Endothelial cell of umbilical vein (primary cell): ENCODE data around the gene GARIN5A. TPM values are rescaled to one million over a fixed set of nuclear protein-coding genes. Genes with fewer than 3 reads are reported as not detected.

Experiments used
- BruUV-seq: library from RNA; stranded (reverse); fragments of 400-500 nt; replicated peaks from 2 replicates; lab custom pipeline; 2021; lab: Mats Ljungman, UMichigan
- CTCF ChIA-PET: fragments of 300-600, 350-600 bp; sonication (Branson Sonifier 250); formaldehyde crosslinking; loops from one replicate; lab custom pipeline; 2021; ENCODE audit warnings: antibody characterized with exemption, inconsistent platforms; lab: Charles Lee
- POLR2A ChIA-PET: fragments of 300-600, 350-600 bp; sonication (Branson Sonifier 250); formaldehyde crosslinking; loops from one replicate; lab custom pipeline; 2021; ENCODE audit warnings: antibody characterized with exemption, inconsistent platforms; lab: Charles Lee
- DNase-seq: peaks from one replicate; pipeline ENCODE4 v3.0.0-alpha.2; 2011; ENCODE audit warnings: low read depth, low spot score
- FAIRE-seq: peaks from 2 replicates; lab custom pipeline; 2011; peaks lifted over from hg19 to GRCh38; lab: Jason Lieb, UNC
- H2AFZ ChIP-seq: 2 replicates; pipeline ENCODE4 v1.6.0; 2012; ENCODE audit warnings: low read depth, low read length, control low read depth, inconsistent platforms
- H3K27ac ChIP-seq: 2 replicates; pipeline ENCODE4 v1.5.1; 2011; ENCODE audit warnings: low read depth, mild to moderate bottlenecking, control low read depth, low read length, moderate library complexity; ENCODE audit not compliant: insufficient read depth
- H3K27me3 ChIP-seq, 2 experiments: 2 replicates each; pipeline versions ENCODE4 v1.6.0 to v1.6.1; 2011; ENCODE audit warnings: low read length in 2 of 2, mixed read lengths in 1 of 2; ENCODE audit not compliant: control insufficient read depth in 2 of 2, insufficient read depth in 2 of 2
- H3K36me3 ChIP-seq, 2 experiments: 2 replicates in 1 of 2; 3 replicates in 1 of 2; pipeline ENCODE4 v1.5.1; 2011; ENCODE audit warnings: low read length in 2 of 2, mild to moderate bottlenecking in 1 of 2, moderate library complexity in 1 of 2; ENCODE audit not compliant: control insufficient read depth in 2 of 2, insufficient read depth in 2 of 2; ENCODE audit errors: extremely low read depth in 1 of 2
- H3K4me1 ChIP-seq: 3 replicates; pipeline ENCODE4 v1.5.1; 2011; ENCODE audit warnings: mild to moderate bottlenecking, low read length; ENCODE audit not compliant: control insufficient read depth, insufficient read depth; ENCODE audit errors: extremely low read depth
- H3K4me2 ChIP-seq: 2 replicates; pipeline ENCODE4 v1.6.1; 2011; ENCODE audit warnings: low read length, control low read depth, mixed read lengths; ENCODE audit not compliant: insufficient read depth
- H3K4me3 ChIP-seq, 3 experiments: fragments of 200-600 bp in 1 of 3; sonication (generic), shearing (Covaris generic) in 1 of 3; replicated peaks in 1 of 3; 2 replicates each; pipeline ENCODE4 v1.5.1; 2011 to 2016; ENCODE audit warnings: control low read depth in 3 of 3, low read length in 3 of 3, mild to moderate bottlenecking in 2 of 3, inconsistent platforms in 1 of 3, low read depth in 1 of 3, moderate library complexity in 1 of 3; ENCODE audit not compliant: insufficient read depth in 1 of 3
- H3K79me2 ChIP-seq: 2 replicates; pipeline ENCODE4 v1.6.0; 2012; ENCODE audit warnings: low read length, inconsistent platforms; ENCODE audit not compliant: control insufficient read depth, insufficient read depth
- H3K9ac ChIP-seq: replicated peaks from 2 replicates; pipeline ENCODE3; 2011; ENCODE audit warnings: low read length, control low read depth; ENCODE audit not compliant: insufficient read depth; ENCODE audit errors: extremely low read depth
- H3K9me1 ChIP-seq: replicated peaks from 3 replicates; pipeline ENCODE4 v1.6.0; 2011; ENCODE audit warnings: mild to moderate bottlenecking, low read length; ENCODE audit not compliant: control insufficient read depth, insufficient read depth; ENCODE audit errors: extremely low read depth
- H3K9me3 ChIP-seq: replicated peaks from 2 replicates; pipeline ENCODE4 v1.5.1; 2012; ENCODE audit warnings: low read length, inconsistent platforms; ENCODE audit not compliant: control insufficient read depth, insufficient read depth
- H4K20me1 ChIP-seq: replicated peaks from 2 replicates; pipeline ENCODE3; 2011; ENCODE audit warnings: mild to moderate bottlenecking, low read length; ENCODE audit not compliant: control insufficient read depth, insufficient read depth; ENCODE audit errors: extremely low read depth
- CTCF ChIP-seq, 2 donors: IDR thresholded peaks; 1 replicate in 1 of 2; 2 replicates in 1 of 2; pipeline ENCODE4 v1.5.1; 2011; ENCODE audit warnings: low read length in 2 of 2, mild to moderate bottlenecking in 2 of 2, moderate library complexity in 2 of 2, control low read depth in 1 of 2, inconsistent platforms in 1 of 2, low read depth in 1 of 2; ENCODE audit not compliant: insufficient read depth in 1 of 2; ENCODE audit errors: extremely low read depth in 1 of 2
- EZH2 ChIP-seq: IDR thresholded peaks from 2 replicates; pipeline ENCODE4 v1.6.1; 2012; ENCODE audit warnings: borderline replicate concordance, low read depth, mild to moderate bottlenecking, moderate library complexity, low read length, inconsistent platforms; ENCODE audit not compliant: severe bottlenecking
- FOS ChIP-seq: IDR thresholded peaks from 2 replicates; pipeline ENCODE4 v1.6.1; 2011; ENCODE audit warnings: mild to moderate bottlenecking, low read length, moderate library complexity, borderline replicate concordance; ENCODE audit not compliant: insufficient read depth
- JUN ChIP-seq: IDR thresholded peaks from 2 replicates; pipeline ENCODE4 v1.6.1; 2011; ENCODE audit warnings: borderline replicate concordance, low read depth; ENCODE audit not compliant: insufficient read length, insufficient read depth
- MAX ChIP-seq: IDR thresholded peaks from 2 replicates; pipeline ENCODE4 v1.6.1; 2011; ENCODE audit not compliant: insufficient read depth, insufficient read length
- MYC ChIP-seq: IDR thresholded peaks from one replicate; pipeline ENCODE4 v1.6.1; 2011; ENCODE audit warnings: mild to moderate bottlenecking, low read depth, low read length
- POLR2A ChIP-seq: IDR thresholded peaks from 2 replicates; pipeline ENCODE4 v1.6.1; 2012; ENCODE audit warnings: low read depth, mild to moderate bottlenecking, control low read depth, low read length
- POLR2AphosphoS5 ChIP-seq: IDR thresholded peaks from 2 replicates; pipeline ENCODE4 v1.6.1; 2012; ENCODE audit warnings: low read depth, mild to moderate bottlenecking, control low read depth, low read length, moderate library complexity; ENCODE audit not compliant: insufficient read depth
- dilution Hi-C: fragments of 300-500 bp; cut with MboI; formaldehyde crosslinking; loops from one replicate; pipeline ENCODE4 v1.15.0; 2019; ENCODE audit warnings: low sequenced_read_pairs; ENCODE audit not compliant: extremely low pct_ligation_motif_present
- intact Hi-C: fragments of 100-400 bp; cut with micrococcal nuclease; formaldehyde crosslinking; loops from one replicate; pipeline ENCODE4 v1.10.0; 2022
- polyA plus RNA-seq, 4 experiments: library from polyadenylated mRNA; depleted of rRNA in 3 of 4; stranded (reverse) in 3 of 4; unstranded in 1 of 4; fragments of >200 nt; gene quantifications; 2 replicates each; pipeline versions ENCODE4 v1.2.1 to v1.2.3, GENCODE V29; 2011 to 2012; ENCODE audit warnings: missing spikeins in 1 of 4
- total RNA-seq: library from RNA; stranded (reverse); gene quantifications from 2 replicates; pipeline ENCODE4 v1.2.3, GENCODE V29; 2021

The GARIN5A gene
- total and polyA plus RNA-seq, 2 donors (not counting 3 experiments of a cell fraction or from before 2014, with no cell fraction given): 0.44 to 0.76 TPM

- no TSS peak for BruUV-seq
- no peak within 1 kb of the TSS for H2AFZ ChIP-seq
- POLR2A ChIA-PET: no interaction called here
- H3K9me1 ChIP-seq: no peaks in the 10 kb centered on the region
- no peak within 1 kb of the TSS for H3K4me2 ChIP-seq
- CTCF ChIA-PET: interaction anchor here (0.5 kb wide), 1 partner anchor 30 kb away, joined by 3 read pairs; no protein-coding TSS in a partner anchor
- H3K4me1 ChIP-seq: peaks cover 7% of the 10 kb centered on the region
- no peak for DNase-seq
- no peak for TF ChIP-seq MYC
- TF ChIP-seq POLR2AphosphoS5: no peak
- no peak for TF ChIP-seq FOS
- TF ChIP-seq EZH2: no peak
- TF ChIP-seq JUN: no peak
- FAIRE-seq: no peak
- dilution Hi-C loops: no loop called here
- no peak within 1 kb of the TSS for H3K4me3 ChIP-seq
- intact Hi-C loops: no loop called here
- H3K9ac ChIP-seq: no peak within 1 kb of the TSS
- no peaks in the 10 kb centered on the region for H3K9me3 ChIP-seq
- H3K36me3 ChIP-seq: no peaks in the 10 kb centered on the region
- no peaks in the 10 kb centered on the region for H3K79me2 ChIP-seq
- no peaks in the 10 kb centered on the region for H4K20me1 ChIP-seq
- no peaks in the 10 kb centered on the region for H3K27me3 ChIP-seq
- H3K27ac ChIP-seq: no peak within 1 kb of the TSS
These were observed 37.2 kb upstream of the GARIN5A start, which contains the start of gene ASPDH for GRCh38 chr19:50513746-50514345. TSS of gene ASPDH (minus strand) at chr19:50513913. CDS start at chr19:50513823, 90 bp downstream.

- no peak for FAIRE-seq
- peaks cover 7% of the 10 kb centered on the region for H3K4me1 ChIP-seq
- no TSS peak for BruUV-seq
- H3K9me1 ChIP-seq: no peaks in the 10 kb centered on the region
- ChIA-PET POLR2A (no interaction called here), CTCF (interaction anchor here (0.5 kb wide), 1 partner anchor 30 kb away, joined by 3 read pairs; no protein-coding TSS in a partner anchor)
- no peaks in the 10 kb centered on the region for H3K9me3 ChIP-seq
- intact Hi-C loops: no loop called here
- DNase-seq: no peak
- no peak overlapping the region for H3K9ac ChIP-seq
- H3K4me2 ChIP-seq: no peak overlapping the region
- H3K27ac ChIP-seq: no peak overlapping the region
- no peaks in the 10 kb centered on the region for H3K36me3 ChIP-seq
- H2AFZ ChIP-seq: no peak overlapping the region
- no peaks in the 10 kb centered on the region for H3K79me2 ChIP-seq
- no peaks in the 10 kb centered on the region for H4K20me1 ChIP-seq
- H3K4me3 ChIP-seq: no peak overlapping the region
- H3K27me3 ChIP-seq: no peaks in the 10 kb centered on the region
- TF ChIP-seq FOS (no peak), CTCF (IDR thresholded peaks at IDR 0.05; ENCODE audit: extremely low read depth in 1 of 2, insufficient read depth in 1 of 2, low read depth in 1 of 2, low read length in 2 of 2) (no peak), EZH2 (no peak), MYC (no peak), MAX (no peak), POLR2AphosphoS5 (no peak), POLR2A (no peak), JUN (no peak)
- dilution Hi-C loops: no loop called here
These were observed 36.5 kb upstream of the GARIN5A start for GRCh38 chr19:50512999-50513745.
